GM18519 (cell line): ENCODE measurements around the gene RHOH.
"Not testable (repeated sequence)": the region's sequence is repeated elsewhere in the genome, so short reads cannot be mapped to it uniquely, and the experiment has no call there.

Source experiments
- ATAC-seq: cut with Tn5 transposase; IDR thresholded peaks from one replicate; pipeline ENCODE4 v1.9.1; 2021; ENCODE audit warnings: mild to moderate bottlenecking, moderate library complexity; ENCODE audit not compliant: unreplicated experiment, low FRiP score

RHOH gene

GRCh38 chr4:40255393-40256281 lies 58.8 kb downstream of the RHOH start:
- no peak for ATAC-seq

- no peak for ATAC-seq
Observed at GRCh38 chr4:40256329-40256728, 59.5 kb downstream of the RHOH start.

GRCh38 chr4:40256817-40257216 lies 60.0 kb downstream of the RHOH start:
- no peak for ATAC-seq

- ATAC-seq: no peak
Observed at GRCh38 chr4:40258627-40259026, 61.8 kb downstream of the RHOH start.

GRCh38 chr4:40261231-40262076 lies 64.6 kb downstream of the RHOH start:
- no peak for ATAC-seq

- ATAC-seq: no peak
Observed at GRCh38 chr4:40262077-40262528, 65.3 kb downstream of the RHOH start.

GRCh38 chr4:40262861-40263260 lies 66.0 kb downstream of the RHOH start:
- ATAC-seq: no peak

GRCh38 chr4:40264497-40264896 lies 67.7 kb downstream of the RHOH start:
- no peak for ATAC-seq

GRCh38 chr4:40264995-40265909 lies 68.4 kb downstream of the RHOH start:
- ATAC-seq: no peak

GRCh38 chr4:40265910-40266274 lies 69.1 kb downstream of the RHOH start:
- ATAC-seq: no peak

- no peak for ATAC-seq
Observed at GRCh38 chr4:40269133-40269532, 72.3 kb downstream of the RHOH start.

GRCh38 chr4:40270609-40271008 lies 73.8 kb downstream of the RHOH start:
- no peak for ATAC-seq

GRCh38 chr4:40275065-40275730 lies 78.4 kb downstream of the RHOH start:
- ATAC-seq: no peak

GRCh38 chr4:40276546-40276945 lies 79.7 kb downstream of the RHOH start:
- no peak for ATAC-seq

- ATAC-seq: no peak
Observed at GRCh38 chr4:40280586-40280985, 83.8 kb downstream of the RHOH start.

- ATAC-seq: no peak
Observed at GRCh38 chr4:40281099-40281498, 84.3 kb downstream of the RHOH start.

- ATAC-seq: no peak
Observed at GRCh38 chr4:40281913-40282312, 85.1 kb downstream of the RHOH start.

- not testable (repeated sequence) for ATAC-seq
Observed at GRCh38 chr4:40282857-40283256, 86.0 kb downstream of the RHOH start.

GRCh38 chr4:40283413-40283812 lies 86.6 kb downstream of the RHOH start:
- no peak for ATAC-seq

- ATAC-seq: no peak
Observed at GRCh38 chr4:40283968-40284367, 87.1 kb downstream of the RHOH start.
